ENCODE results near the gene PLPP3.

PLPP3 gene

DNA sequence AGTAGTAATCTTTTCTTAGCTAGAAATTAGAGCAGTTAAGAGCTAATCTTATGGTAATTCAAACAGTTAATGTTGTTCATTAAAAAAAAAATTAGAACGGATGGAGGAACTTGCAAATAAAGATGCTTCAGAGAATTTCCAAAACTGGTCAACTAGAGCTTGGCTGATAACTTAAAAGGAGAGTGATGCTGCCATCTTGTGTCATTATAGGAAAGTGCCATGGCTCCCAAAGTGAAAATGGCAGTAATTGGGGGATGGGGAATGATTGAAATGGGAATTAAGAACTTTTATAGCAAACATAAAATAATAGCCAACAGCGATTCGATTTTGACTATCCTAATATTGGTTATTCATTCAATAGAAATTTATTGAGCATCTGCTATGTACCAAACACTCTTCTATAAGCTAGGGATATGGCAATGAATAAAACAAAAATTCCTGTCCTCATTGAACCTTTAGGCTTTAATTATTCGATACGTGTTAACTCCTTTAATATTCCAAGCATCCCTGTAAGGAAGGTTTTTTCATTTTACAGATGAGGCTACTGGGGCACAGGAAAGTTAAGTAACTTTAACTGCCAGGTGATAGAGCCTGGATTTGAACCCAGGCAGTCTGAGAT, 5.7 kb upstream of the PLPP3 start:
- Mint-ChIP-seq H3K27ac (no peak overlapping the region), H3K4me3 (no peak overlapping the region)

DNA sequence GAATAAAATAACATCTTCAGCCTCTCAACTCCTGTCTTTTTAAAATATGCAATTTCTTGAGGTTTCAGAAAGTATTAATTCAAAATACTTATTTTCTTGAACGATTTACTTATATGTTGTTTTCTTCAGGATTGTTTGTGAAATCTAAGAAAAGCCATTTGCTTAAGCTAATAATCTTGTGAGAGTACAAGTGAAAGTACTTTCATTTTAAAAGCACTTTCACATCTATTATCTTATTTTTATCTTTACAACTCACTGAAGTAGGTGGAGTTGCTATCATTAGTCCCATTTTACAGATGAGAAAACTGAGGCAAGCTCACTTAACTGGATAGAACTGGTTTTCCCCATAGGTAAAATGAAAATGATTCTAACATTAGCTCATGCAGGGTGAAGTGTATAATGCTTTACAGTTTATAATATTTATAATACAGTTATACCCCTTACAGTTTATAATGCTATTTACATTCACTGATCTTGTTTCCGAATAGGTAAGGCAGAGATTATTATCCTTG, 4.7 kb upstream of the PLPP3 start:
- H3K27me3 Mint-ChIP-seq = peaks cover 26% of the 10 kb centered on the region
- no peaks in the 10 kb centered on the region for H3K9me3 Mint-ChIP-seq
- H3K4me3 Mint-ChIP-seq = no peak overlapping the region
- no peaks in the 10 kb centered on the region for H3K36me3 Mint-ChIP-seq (ENCODE audit: low read depth)
- peaks cover 4% of the 10 kb centered on the region for H3K4me1 Mint-ChIP-seq (ENCODE audit: low read depth)
- H3K27ac Mint-ChIP-seq = no peak overlapping the region

More for the DNA sequence above, 5.7 kb upstream of the PLPP3 start:
- no peaks in the 10 kb centered on the region for H3K36me3 Mint-ChIP-seq (ENCODE audit: low read depth)
- peaks cover 16% of the 10 kb centered on the region for H3K27me3 Mint-ChIP-seq
- H3K9me3 Mint-ChIP-seq = no peaks in the 10 kb centered on the region
- H3K4me1 Mint-ChIP-seq (ENCODE audit: low read depth) = no peaks in the 10 kb centered on the region

GRCh38 chr1:56580771-56581170, 1.4 kb upstream of the PLPP3 start:
- H3K27ac Mint-ChIP-seq = no peak overlapping the region
- peaks cover 45% of the 10 kb centered on the region for H3K27me3 Mint-ChIP-seq
- no peaks in the 10 kb centered on the region for H3K36me3 Mint-ChIP-seq (ENCODE audit: low read depth)
- no peaks in the 10 kb centered on the region for H3K9me3 Mint-ChIP-seq
- H3K4me3 Mint-ChIP-seq = no peak overlapping the region
- peaks cover 10% of the 10 kb centered on the region for H3K4me1 Mint-ChIP-seq (ENCODE audit: low read depth)

DNA sequence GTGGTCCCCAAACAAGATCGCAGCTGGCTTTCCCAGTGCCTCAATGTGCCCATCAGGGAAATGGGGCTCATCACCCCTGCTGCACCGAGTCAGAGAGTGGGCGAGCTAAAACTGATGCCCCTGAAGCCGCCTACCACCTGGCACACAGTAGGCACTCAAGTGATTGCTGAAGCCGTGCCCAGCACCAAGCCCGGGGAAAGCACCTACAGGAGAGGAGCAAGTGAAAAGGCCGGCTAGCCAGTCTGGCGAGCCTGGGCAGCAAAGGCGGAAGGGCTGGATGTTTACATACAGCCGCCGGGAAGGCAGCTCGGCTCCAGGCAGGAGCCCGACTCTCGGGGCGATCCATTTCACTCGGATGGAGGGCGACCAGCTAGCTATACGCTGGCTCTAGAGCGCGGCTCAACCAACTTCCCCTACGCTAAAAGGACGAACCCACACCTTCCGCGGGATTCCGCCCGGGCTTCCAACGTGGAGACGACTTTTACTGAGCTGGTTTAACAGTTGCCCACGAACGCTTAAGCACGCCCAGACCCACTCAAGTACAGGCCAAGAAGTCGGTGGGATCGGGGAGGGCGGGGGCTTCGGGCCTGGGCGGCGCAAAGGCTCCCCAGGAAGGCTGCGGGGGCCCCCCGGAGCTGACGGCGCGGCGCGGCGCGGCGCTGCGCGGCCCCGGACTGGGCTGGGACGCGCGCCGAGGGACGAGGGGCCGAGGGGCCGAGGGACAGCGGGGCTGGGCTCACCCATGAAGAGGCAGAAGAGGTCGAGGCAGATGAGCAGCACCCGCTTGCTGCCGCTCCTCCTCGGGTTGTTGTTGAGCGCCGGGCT, 1.0 kb downstream of the PLPP3 start:
- H3K9me3 Mint-ChIP-seq = no peaks in the 10 kb centered on the region
- peaks cover 10% of the 10 kb centered on the region for H3K4me1 Mint-ChIP-seq (ENCODE audit: low read depth)
- peak overlapping the region; percentile 75 for H3K4me3 Mint-ChIP-seq
- peaks cover 44% of the 10 kb centered on the region for H3K27me3 Mint-ChIP-seq
- H3K36me3 Mint-ChIP-seq (ENCODE audit: low read depth) = no peaks in the 10 kb centered on the region
- H3K27ac Mint-ChIP-seq = no peak overlapping the region

DNA sequence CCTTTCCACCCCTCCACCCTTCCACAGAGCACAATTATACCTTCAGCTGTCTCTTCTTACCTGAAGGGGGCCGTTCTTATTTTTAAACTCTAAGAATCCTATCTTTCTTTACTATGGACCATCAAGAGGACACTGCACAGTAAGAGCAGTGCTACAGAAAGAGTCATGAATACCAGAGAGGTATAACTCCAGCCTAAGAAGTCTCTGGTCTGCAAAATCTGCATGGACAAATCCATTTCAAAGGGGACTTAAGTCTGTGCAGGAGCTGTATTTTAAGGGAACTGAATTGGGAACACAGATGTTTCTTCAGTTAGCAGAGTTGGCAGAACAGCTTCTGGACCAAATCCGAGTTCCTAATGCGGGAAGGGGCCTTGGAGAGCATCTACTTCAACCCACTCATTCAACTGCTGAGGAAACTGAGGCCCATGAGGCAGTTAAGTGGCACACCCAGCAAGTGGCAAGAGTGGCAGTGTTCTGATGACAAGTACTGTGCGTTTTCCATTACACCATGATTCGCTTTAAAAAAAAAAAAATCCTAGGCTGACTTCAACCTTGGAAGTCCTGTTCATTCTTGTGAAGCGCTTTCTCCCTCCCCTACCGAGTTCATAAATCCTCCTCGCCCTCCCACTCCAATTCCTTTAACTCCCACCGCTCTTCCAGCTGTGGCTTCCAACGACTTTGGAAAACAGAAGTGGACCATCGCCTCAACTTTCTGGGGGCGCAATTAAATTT, 1.8 kb downstream of the PLPP3 start:
- Mint-ChIP-seq H3K9me3 (no peaks in the 10 kb centered on the region), H3K27ac (no peak overlapping the region), H3K4me3 (peak overlapping the region; percentile 75), H3K36me3 (ENCODE audit: low read depth) (no peaks in the 10 kb centered on the region), H3K4me1 (ENCODE audit: low read depth) (peaks cover 10% of the 10 kb centered on the region), H3K27me3 (peaks cover 44% of the 10 kb centered on the region)

DNA sequence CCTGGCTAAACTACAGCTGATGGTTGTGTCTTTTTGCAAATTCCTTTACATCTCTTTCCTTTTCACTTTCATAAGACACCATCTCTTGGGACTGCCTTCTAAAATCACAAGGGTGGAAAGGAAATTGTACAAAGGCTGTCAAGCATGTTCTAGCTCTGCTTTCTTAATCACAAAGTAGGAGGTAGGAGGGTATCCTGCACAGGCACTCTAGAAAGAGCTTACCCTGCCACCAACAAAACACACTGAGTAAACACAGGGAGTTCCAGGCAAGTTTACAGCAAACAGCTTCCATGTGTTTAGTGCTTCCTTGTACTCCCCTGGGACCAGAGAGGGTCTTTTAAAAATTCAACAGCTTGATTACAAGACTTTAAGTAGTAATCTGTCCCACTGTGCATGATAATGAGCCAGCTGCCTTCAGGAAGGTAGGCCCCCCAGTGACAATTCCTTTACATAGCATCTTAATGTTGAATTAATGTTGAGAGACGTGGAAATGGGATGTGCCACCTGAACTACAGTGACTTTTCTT, 2.4 kb downstream of the PLPP3 start:
- H3K4me3 Mint-ChIP-seq = no peak overlapping the region
- no peaks in the 10 kb centered on the region for H3K36me3 Mint-ChIP-seq (ENCODE audit: low read depth)
- no peak overlapping the region for H3K27ac Mint-ChIP-seq
- H3K9me3 Mint-ChIP-seq = no peaks in the 10 kb centered on the region
- peaks cover 44% of the 10 kb centered on the region for H3K27me3 Mint-ChIP-seq
- peaks cover 10% of the 10 kb centered on the region for H3K4me1 Mint-ChIP-seq (ENCODE audit: low read depth)

- Mint-ChIP-seq H3K4me3 (no peak overlapping the region), H3K36me3 (ENCODE audit: low read depth) (no peaks in the 10 kb centered on the region), H3K27ac (no peak overlapping the region), H3K27me3 (peaks cover 42% of the 10 kb centered on the region), H3K9me3 (no peaks in the 10 kb centered on the region), H3K4me1 (ENCODE audit: low read depth) (peaks cover 10% of the 10 kb centered on the region)
Measured at GRCh38 chr1:56575865-56576264, 3.5 kb downstream of the PLPP3 start.

DNA sequence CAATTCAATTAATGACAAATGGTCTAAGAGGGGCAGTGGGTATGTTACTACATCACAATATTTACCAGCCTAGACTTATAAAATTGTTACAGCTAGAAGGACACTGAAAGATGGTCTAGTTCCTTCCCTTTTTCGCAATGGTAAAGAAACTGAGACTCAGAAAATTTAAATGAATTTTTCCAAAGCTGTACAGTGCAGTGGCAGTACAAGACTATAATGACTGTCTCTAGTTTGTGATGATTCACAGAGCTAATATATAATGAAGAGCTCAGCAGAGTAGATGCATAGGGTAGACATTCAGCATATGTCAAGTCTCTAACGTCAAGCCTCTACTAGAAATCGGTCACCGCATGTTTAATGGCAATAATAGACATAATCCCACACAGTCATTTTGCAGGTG, 4.6 kb downstream of the PLPP3 start:
- Mint-ChIP-seq H3K27me3 (peaks cover 34% of the 10 kb centered on the region), H3K4me1 (ENCODE audit: low read depth) (peaks cover 10% of the 10 kb centered on the region)

DNA sequence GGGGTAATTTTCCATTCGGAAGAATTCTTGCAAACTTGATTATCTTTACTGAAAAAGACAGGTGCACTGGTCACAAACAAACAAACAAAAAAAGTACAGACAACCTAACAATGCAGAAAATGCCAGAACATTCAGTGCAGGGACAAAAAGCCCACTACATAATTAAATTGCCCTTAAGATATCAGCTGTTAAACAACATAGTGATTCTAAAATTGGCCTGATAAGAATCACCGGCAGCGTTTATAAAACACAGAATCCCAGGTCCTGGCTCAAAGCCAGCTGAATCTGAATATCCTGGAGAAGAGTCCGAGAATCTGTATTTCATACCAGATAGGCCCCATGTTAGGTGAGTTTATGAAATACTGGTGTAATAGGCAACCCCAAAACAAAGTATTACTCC, 6.1 kb downstream of the PLPP3 start:
- H3K27ac Mint-ChIP-seq = no peak overlapping the region
- H3K36me3 Mint-ChIP-seq (ENCODE audit: low read depth) = no peaks in the 10 kb centered on the region
- H3K27me3 Mint-ChIP-seq = peaks cover 24% of the 10 kb centered on the region
- peaks cover 6% of the 10 kb centered on the region for H3K4me1 Mint-ChIP-seq (ENCODE audit: low read depth)
- no peaks in the 10 kb centered on the region for H3K9me3 Mint-ChIP-seq
- H3K4me3 Mint-ChIP-seq = no peak overlapping the region

More for the DNA sequence above, 4.6 kb downstream of the PLPP3 start:
- Mint-ChIP-seq H3K9me3 (no peaks in the 10 kb centered on the region), H3K36me3 (ENCODE audit: low read depth) (no peaks in the 10 kb centered on the region), H3K27ac (no peak overlapping the region), H3K4me3 (no peak overlapping the region)

GRCh38 chr1:56572334-56573050, 6.9 kb downstream of the PLPP3 start:
- Mint-ChIP-seq H3K4me3 (no peak overlapping the region), H3K27ac (no peak overlapping the region), H3K9me3 (no peaks in the 10 kb centered on the region), H3K27me3 (peaks cover 16% of the 10 kb centered on the region), H3K4me1 (ENCODE audit: low read depth) (peaks cover 6% of the 10 kb centered on the region), H3K36me3 (ENCODE audit: low read depth) (no peaks in the 10 kb centered on the region)

DNA sequence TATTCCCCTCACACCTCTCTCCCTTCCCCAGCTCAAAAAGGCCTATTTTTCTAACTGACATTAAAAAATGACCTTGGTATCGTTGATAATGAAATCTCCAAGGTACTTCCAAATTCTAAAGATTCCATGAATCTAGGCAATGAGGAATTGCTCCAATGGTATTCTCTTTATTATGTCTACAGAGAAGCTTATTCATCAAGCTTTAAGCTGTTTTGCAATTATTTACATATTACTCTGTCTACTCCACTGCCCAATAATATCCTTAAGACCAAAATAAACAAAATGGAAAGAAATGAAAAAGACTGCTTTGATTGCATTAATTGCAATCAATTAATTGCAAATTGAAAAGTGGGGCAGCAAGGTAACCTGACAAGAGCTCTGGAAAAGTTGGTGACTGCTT, 7.9 kb downstream of the PLPP3 start:
- Mint-ChIP-seq H3K4me3 (no peak overlapping the region), H3K27me3 (peaks cover 8% of the 10 kb centered on the region), H3K36me3 (ENCODE audit: low read depth) (no peaks in the 10 kb centered on the region), H3K4me1 (ENCODE audit: low read depth) (no peaks in the 10 kb centered on the region), H3K27ac (no peak overlapping the region), H3K9me3 (no peaks in the 10 kb centered on the region)

DNA sequence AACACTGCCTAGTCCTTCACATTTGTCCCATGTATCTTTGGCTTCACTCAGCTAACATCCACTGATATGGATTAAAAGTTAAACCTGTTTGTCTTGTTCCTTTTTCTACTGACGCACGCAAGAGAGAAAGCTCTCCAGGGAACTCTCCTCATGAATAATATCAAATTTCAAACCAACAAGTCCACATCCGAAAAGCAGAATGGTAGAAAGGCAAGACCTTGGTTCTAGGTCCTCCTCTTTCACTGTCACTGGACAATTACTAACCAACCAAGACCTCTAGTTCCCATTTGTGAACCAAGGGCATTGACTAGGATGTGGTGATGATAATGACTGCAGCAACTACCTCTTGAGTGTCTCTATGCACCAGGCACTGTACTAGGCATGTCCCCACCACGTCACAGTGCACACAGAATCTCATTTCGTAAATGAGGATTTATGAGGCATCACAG, 8.4 kb downstream of the PLPP3 start:
- peaks cover 8% of the 10 kb centered on the region for H3K27me3 Mint-ChIP-seq
- no peaks in the 10 kb centered on the region for H3K36me3 Mint-ChIP-seq (ENCODE audit: low read depth)
- no peak overlapping the region for H3K4me3 Mint-ChIP-seq
- H3K4me1 Mint-ChIP-seq (ENCODE audit: low read depth) = no peaks in the 10 kb centered on the region
- H3K9me3 Mint-ChIP-seq = no peaks in the 10 kb centered on the region
- no peak overlapping the region for H3K27ac Mint-ChIP-seq

DNA sequence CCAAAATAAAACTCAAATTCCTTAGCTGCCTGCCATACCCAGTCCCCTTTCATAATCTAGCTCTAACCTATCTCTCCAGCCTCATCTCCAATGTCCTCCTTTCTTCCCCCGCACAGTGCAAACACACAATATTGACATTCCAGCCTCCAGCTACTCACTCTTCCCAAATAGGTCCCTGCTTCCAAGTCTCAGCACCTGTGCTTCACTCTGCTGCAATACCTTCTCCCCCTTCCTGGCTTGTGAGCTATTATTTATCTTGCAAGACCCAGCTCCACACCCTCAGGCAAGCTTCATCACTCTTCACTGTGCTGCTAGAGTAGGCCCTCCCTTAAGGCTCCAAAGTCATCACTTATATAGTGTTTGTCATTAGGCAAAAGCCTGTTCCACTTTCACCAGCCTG, 9.7 kb downstream of the PLPP3 start:
- Mint-ChIP-seq H3K27me3 (peaks cover 5% of the 10 kb centered on the region), H3K27ac (no peak overlapping the region), H3K9me3 (no peaks in the 10 kb centered on the region), H3K4me3 (no peak overlapping the region), H3K36me3 (ENCODE audit: low read depth) (no peaks in the 10 kb centered on the region), H3K4me1 (ENCODE audit: low read depth) (no peaks in the 10 kb centered on the region)

DNA sequence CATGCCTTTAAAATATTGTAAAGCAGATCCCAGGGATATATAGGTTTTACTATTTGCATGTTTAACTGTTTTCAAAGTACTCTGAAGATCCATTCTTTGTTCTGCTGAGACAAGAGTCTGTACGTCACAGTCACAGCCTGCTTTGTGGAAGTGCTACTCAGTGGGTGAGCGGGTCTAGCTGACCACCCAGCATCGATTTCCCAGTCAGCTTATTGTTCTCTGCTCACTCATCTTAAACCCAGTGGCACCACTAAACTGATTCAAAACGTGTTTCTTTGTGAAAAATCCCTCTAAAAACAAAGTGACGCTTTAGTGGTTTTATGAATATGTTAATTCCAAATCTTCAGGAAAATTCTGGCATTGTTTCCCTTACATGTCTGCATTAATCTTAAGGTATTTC, 12.4 kb downstream of the PLPP3 start:
- Mint-ChIP-seq H3K36me3 (ENCODE audit: low read depth) (no peaks in the 10 kb centered on the region), H3K9me3 (no peaks in the 10 kb centered on the region), H3K4me3 (no peak overlapping the region), H3K27ac (no peak overlapping the region), H3K27me3 (peaks cover 5% of the 10 kb centered on the region), H3K4me1 (ENCODE audit: low read depth) (no peaks in the 10 kb centered on the region)
